A673 (cell line): ENCODE measurements around the gene METTL9. TPM values are rescaled to one million over a fixed set of nuclear protein-coding genes. Genes with fewer than 3 reads are reported as not detected.

ENCODE experiments used
- BruUV-seq: library from RNA; stranded (reverse); fragments of 400-500 nt; replicated peaks from 2 replicates; lab custom pipeline; 2021; lab: Mats Ljungman, UMichigan
- CTCF ChIA-PET: fragments of 300-600 bp; sonication (Branson Sonifier 250); formaldehyde crosslinking; loops from one replicate; lab custom pipeline; 2022; ENCODE audit warnings: antibody characterized with exemption; lab: Charles Lee
- POLR2A ChIA-PET: fragments of 300-600 bp; sonication (Branson Sonifier 250); formaldehyde crosslinking; loops from one replicate; lab custom pipeline; 2022; ENCODE audit warnings: antibody characterized with exemption; ENCODE audit not compliant: low non-redundant PET; lab: Charles Lee
- DNase-seq: peaks from one replicate; pipeline ENCODE4 v3.0.0-alpha.2; 2015; ENCODE audit warnings: low spot score
- H3K27ac ChIP-seq: fragments of 200-600 bp; sonication (generic); 2 replicates; pipeline ENCODE4 v1.5.1; 2016; ENCODE audit warnings: mixed run types, low read depth, mild to moderate bottlenecking, mixed read lengths, antibody characterized with exemption, low read length; ENCODE audit not compliant: poor library complexity, severe bottlenecking
- H3K27me3 ChIP-seq: fragments of 200-600 bp; sonication (generic); replicated peaks from 2 replicates; pipeline ENCODE4 v1.6.1; 2017; ENCODE audit warnings: mixed run types, low read depth, mild to moderate bottlenecking, mixed read lengths, antibody characterized with exemption, low read length; ENCODE audit not compliant: insufficient read depth, poor library complexity
- H3K36me3 ChIP-seq: fragments of 200-600 bp; sonication (generic); 2 replicates; pipeline ENCODE4 v1.6.1; 2016; ENCODE audit warnings: mixed run types, mild to moderate bottlenecking, mixed read lengths, antibody characterized with exemption, low read length; ENCODE audit not compliant: insufficient read depth, poor library complexity, severe bottlenecking
- H3K4me1 ChIP-seq: fragments of 200-600 bp; sonication (generic); 2 replicates; pipeline ENCODE4 v1.6.1; 2017; ENCODE audit warnings: mixed run types, mild to moderate bottlenecking, mixed read lengths, antibody characterized with exemption, low read length; ENCODE audit not compliant: insufficient read depth, poor library complexity, severe bottlenecking
- H3K4me3 ChIP-seq: fragments of 200-600 bp; sonication (generic); 2 replicates; pipeline ENCODE4 v1.5.1; 2016; ENCODE audit warnings: low read depth, mixed run types, mild to moderate bottlenecking, mixed read lengths, low read length; ENCODE audit not compliant: poor library complexity, severe bottlenecking
- H3K9me3 ChIP-seq: fragments of 200-600 bp; sonication (generic); 2 replicates; pipeline ENCODE4 v1.6.1; 2016; ENCODE audit warnings: mixed run types, low read depth, mild to moderate bottlenecking, mixed read lengths, antibody characterized with exemption, low read length; ENCODE audit not compliant: poor library complexity, severe bottlenecking
- EZH2 ChIP-seq: fragments of 200-600 bp; sonication (generic); IDR thresholded peaks from 2 replicates; pipeline ENCODE4 v1.6.1; 2017; ENCODE audit warnings: borderline replicate concordance, low read depth, mild to moderate bottlenecking, mixed read lengths, antibody characterized with exemption, low read length; ENCODE audit not compliant: poor library complexity, severe bottlenecking
- intact Hi-C: fragments of 100-400 bp; cut with micrococcal nuclease; formaldehyde crosslinking; loops from one replicate; pipeline ENCODE4 v1.10.0; 2022; ENCODE audit not compliant: unreplicated experiment
- total RNA-seq: library from RNA; stranded (reverse); gene quantifications from 2 replicates; pipeline ENCODE4 v1.2.3, GENCODE V29; 2021
- TF ChIP-seq, protein P1 (sequence below): fragments of 300-800, 200-600 bp; sonication (generic); conservative IDR thresholded peaks from 2 replicates; pipeline ENCODE4 v1.5.1; 2017; ENCODE audit warnings: low read depth, mild to moderate bottlenecking, antibody characterized with exemption, low read length, moderate library complexity, mixed read lengths

Gene METTL9
- total RNA-seq, 1 experiment from 2014 or later: 151 TPM

DNA sequence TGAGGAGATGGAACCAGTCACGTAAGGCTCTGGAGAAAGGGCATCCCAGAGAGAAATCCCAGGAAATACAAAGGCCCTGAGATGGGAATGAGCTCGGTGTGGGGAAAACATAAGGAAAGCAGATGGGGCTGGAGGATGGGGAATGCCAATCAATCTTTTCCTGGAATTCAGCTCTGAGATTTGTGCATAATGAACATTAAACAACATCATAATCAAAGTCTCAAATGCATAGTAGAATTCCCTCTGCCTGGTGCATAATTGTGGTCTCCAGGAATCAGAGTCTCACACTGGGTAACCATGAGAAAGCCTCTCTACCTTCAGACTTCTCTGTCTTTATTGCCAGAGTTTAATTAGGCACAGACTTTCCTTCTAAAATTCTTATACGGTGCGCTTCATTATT lies 95.2 kb downstream of the METTL9 start:
- BruUV-seq: no TSS peak
- no peaks in the 10 kb centered on the region for H3K27me3 ChIP-seq
- ChIA-PET POLR2A (no interaction called here), CTCF (no interaction called here)
- no peaks in the 10 kb centered on the region for H3K9me3 ChIP-seq
- no peaks in the 10 kb centered on the region for H3K36me3 ChIP-seq
- no peak overlapping the region for H3K27ac ChIP-seq
- TF ChIP-seq, protein P1, sequence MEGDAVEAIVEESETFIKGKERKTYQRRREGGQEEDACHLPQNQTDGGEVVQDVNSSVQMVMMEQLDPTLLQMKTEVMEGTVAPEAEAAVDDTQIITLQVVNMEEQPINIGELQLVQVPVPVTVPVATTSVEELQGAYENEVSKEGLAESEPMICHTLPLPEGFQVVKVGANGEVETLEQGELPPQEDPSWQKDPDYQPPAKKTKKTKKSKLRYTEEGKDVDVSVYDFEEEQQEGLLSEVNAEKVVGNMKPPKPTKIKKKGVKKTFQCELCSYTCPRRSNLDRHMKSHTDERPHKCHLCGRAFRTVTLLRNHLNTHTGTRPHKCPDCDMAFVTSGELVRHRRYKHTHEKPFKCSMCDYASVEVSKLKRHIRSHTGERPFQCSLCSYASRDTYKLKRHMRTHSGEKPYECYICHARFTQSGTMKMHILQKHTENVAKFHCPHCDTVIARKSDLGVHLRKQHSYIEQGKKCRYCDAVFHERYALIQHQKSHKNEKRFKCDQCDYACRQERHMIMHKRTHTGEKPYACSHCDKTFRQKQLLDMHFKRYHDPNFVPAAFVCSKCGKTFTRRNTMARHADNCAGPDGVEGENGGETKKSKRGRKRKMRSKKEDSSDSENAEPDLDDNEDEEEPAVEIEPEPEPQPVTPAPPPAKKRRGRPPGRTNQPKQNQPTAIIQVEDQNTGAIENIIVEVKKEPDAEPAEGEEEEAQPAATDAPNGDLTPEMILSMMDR: no peak
- TF ChIP-seq EZH2: no peak
- H3K4me1 ChIP-seq: no peaks in the 10 kb centered on the region
- intact Hi-C loops: no loop called here
- no peak for DNase-seq
- no peak overlapping the region for H3K4me3 ChIP-seq

- BruUV-seq: no TSS peak
- H3K4me3 ChIP-seq: no peak overlapping the region
- no peak overlapping the region for H3K27ac ChIP-seq
- H3K4me1 ChIP-seq: no peaks in the 10 kb centered on the region
- H3K36me3 ChIP-seq: no peaks in the 10 kb centered on the region
- ChIA-PET POLR2A (no interaction called here), CTCF (no interaction called here)
- no peaks in the 10 kb centered on the region for H3K27me3 ChIP-seq
- no peak for TF ChIP-seq EZH2
- TF ChIP-seq, protein P1: no peak
- no peak for DNase-seq
- intact Hi-C loops: no loop called here
- H3K9me3 ChIP-seq: no peaks in the 10 kb centered on the region
These were observed 97.7 kb downstream of the METTL9 start for GRCh38 chr16:21697032-21697431.

- Histone ChIP-seq H3K9me3 (no peaks in the 10 kb centered on the region), H3K27me3 (no peaks in the 10 kb centered on the region), H3K27ac (no peak overlapping the region), H3K36me3 (no peaks in the 10 kb centered on the region), H3K4me1 (no peaks in the 10 kb centered on the region), H3K4me3 (no peak overlapping the region)
- TF ChIP-seq, protein P1: no peak
- no peak for TF ChIP-seq EZH2
- no TSS peak for BruUV-seq
- POLR2A ChIA-PET: no interaction called here
- CTCF ChIA-PET: interaction anchor here (0.6 kb wide), 1 partner anchor 116 kb away, joined by 5 read pairs; no protein-coding TSS in a partner anchor
- no peak for DNase-seq
- intact Hi-C loops: no loop called here
These were observed 99.0 kb downstream of the METTL9 start for GRCh38 chr16:21698169-21699032.
